Measurements from ENCODE around the gene PLEKHM1.

Gene PLEKHM1

GRCh38 chr17:45427181-45427835 lies 63.2 kb downstream of the PLEKHM1 start:
- DNase-seq (ENCODE audit: low read depth), result no peak

- no peak for DNase-seq (ENCODE audit: low read depth)
Measured at GRCh38 chr17:45426561-45426960, 64.0 kb downstream of the PLEKHM1 start.

DNA sequence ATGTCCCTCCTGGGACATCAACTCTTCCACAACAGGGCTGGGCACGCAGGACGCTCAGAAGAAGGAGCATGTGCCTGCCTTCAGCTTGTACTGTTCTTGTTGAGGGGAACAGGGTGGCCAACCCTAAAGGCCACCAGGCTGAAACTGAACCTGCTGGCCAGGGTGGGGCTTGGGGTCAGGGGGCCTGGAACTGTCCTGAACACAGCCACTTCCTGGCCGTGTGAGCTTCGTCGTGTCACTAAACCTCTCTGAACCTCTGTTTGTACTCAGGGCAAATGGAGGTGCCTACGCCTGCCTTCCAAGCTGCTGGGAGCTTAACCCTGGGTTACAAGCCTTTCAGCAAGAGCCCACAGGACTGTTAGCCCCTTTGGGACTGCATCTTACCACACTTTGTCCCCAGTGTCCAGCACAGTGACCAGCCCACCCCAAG lies 64.5 kb downstream of the PLEKHM1 start:
- DNase-seq (ENCODE audit: low read depth), result no peak

GRCh38 chr17:45425125-45425983 lies 65.2 kb downstream of the PLEKHM1 start:
- DNase-seq (ENCODE audit: low read depth), result no peak

- DNase-seq (ENCODE audit: low read depth), result no peak
Measured at GRCh38 chr17:45424769-45425124, 65.8 kb downstream of the PLEKHM1 start.

DNA sequence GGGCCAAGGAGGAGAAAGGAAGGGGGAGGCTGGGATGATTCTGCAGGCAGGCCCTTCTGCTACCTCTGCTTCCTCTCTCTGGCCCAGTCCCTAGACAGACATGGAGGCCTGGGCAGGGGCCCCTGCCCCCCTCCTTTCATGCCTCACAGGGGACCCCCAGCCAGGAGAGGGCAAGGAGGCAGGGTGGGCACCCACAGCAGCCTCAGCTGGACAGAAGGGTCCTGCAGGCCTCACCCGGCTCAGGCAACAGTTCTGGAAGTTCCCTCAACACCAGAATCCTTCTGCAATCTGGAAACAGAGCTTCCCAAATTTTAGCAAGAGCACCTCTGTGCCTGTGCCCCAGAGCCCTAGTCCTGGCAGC lies 66.6 kb downstream of the PLEKHM1 start:
- no peak for DNase-seq (ENCODE audit: low read depth)

DNA sequence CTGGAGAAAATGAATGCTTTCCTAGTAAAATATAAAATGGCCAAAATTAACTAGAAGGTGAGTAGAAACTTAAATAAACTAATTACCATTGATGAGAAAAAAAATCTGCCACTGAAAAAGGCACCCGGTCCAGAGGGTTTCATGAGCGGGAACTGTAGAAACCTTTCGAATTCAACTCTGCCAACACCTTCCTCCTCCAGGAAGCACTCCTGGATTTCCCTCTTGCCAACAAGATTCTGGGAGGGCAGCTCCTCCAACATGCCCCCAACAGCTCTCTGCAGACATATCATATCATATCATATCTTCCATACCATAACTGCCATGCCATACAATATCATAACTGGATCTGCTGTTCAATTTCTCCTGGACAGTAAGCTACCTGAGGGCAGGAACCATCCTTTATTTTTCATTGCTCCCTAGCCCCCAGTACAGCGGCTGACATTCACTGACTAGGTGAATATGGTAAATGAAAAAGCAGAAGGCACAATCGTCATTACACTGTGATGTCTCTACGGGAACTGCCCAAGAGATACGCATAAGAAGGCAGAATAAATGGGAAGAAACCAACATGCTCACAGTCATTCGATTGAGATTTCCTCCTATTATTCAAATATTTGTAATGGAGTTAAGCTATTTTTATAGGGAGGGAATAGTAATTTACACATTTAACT lies 67.1 kb downstream of the PLEKHM1 start:
- no peak for DNase-seq (ENCODE audit: low read depth)

DNA sequence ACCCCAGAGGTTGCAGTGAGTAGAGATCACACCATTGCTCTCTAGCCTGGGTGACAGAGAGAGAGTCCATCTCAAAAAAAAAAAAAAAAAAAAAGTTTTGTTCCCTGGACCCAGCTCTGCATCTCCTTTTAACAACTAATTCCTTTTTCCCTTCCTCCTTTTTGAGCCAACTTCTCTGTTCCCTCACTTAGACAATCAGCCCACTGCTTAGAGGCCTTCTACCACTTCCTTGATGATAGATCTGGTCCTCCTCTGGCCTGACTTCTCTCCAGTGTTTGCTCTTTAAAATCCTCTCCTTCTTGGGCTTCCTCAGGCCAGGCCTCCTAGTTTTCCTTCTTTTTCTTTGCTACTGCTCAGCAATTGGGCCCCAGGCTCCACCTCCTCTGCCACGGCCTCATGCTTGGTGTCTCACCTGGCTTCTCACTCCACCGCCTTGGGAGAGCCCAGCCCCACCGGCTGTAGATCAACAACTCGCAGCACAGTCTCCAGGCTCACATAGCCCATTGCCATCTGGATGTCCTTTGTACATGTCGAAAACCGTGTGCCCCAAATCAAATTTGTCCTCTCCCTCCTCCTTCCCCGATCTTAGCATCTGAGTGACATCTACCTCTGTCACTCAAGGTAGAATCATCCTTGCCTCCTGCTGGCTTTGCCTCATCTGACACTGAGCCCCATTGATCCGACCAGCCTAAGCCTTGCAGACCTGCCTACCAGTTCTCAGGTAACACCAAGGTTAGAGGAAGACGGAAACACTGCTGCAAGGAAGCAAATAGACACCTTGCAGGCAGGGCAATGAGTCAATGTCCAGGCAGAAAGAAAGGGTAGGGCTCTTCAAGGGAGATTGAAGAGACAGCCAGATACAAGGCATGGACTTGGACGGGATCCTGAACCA lies 75.3 kb downstream of the PLEKHM1 start:
- DNase-seq (ENCODE audit: low read depth), result no peak

GRCh38 chr17:45413498-45413923 lies 77.0 kb downstream of the PLEKHM1 start:
- DNase-seq (ENCODE audit: low read depth), result no peak

DNA sequence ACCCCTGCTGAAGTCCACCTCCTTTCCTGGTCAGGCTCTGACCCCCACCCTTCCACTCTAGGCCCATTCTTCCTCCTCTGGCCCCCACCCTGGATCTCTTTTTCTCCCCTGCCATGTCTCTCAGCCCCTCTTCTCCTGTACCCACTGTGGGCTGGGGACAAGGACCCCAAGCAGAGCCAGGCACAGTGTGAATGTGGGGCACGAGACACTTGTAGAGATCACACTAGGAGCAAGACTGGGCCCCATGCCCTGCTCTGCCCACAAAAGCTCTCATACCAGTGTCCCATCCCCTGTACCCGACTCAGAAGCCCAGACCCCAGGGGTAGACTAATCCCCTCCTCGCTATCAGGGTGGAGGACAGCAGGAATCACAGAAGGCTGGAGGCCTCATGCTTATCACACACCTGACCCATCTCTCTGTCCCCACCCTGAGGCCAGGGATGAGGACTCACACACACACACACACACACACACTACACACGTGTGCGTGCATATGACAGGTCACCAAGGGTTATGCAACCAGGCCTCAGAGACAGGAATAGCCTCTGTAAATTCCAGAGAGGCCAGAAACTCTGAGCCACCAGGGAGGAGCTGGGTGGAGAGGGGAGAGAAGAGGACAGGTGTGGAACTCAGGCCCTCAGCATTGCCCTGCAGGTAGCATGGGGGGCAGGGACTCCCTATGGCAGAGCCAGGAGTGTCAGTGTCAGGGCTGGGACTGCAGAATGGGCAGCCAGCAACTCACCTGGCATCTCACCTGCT lies 79.0 kb downstream of the PLEKHM1 start:
- no peak for DNase-seq (ENCODE audit: low read depth)

DNA sequence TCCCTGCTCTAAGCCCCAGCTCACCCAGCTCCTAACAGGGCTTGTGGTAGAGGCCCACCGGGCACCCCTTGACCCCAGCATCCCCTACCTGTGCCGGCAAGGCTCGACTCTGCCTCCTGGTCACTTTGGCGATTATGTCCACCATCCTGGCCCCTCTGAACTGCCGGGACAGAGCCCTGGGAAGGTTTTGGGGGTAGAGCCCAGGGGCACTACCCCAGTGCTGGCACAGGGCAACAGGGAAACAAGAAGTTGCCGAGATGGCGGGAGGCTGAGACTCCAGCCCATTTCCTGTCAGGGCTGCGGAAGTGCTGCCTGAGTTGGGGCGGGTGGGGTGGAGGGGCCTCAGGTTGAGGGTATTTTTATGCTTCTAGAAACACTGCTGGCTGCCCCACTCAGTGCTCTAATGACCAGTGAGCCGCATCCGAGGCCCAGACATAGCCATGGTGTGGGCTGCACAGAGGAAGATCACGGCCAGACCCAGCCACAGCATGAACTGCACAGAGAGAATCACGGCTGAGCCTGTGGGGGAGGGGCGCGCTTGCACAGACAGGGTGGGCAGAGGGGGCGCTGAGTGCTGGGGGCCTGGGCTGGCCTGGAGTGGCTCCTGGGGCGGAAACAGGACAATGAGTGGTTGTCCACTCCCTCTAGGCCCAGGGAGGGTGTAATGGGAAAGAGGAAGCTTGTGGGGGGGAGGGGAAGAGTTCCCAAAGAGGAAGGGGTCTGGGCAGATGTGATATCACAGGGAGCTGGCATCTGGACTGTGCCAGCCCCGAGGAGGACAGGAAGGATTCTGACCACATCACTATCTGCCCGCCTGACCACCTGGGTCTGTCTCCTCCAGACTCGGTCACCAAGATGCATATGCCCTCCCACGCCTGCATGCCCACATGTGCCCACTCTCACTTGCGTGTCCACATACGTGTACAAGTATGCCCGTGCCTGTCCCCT lies 80.1 kb downstream of the PLEKHM1 start:
- no peak for DNase-seq (ENCODE audit: low read depth)

GRCh38 chr17:45409659-45410076 lies 80.9 kb downstream of the PLEKHM1 start:
- no peak for DNase-seq (ENCODE audit: low read depth)

DNA sequence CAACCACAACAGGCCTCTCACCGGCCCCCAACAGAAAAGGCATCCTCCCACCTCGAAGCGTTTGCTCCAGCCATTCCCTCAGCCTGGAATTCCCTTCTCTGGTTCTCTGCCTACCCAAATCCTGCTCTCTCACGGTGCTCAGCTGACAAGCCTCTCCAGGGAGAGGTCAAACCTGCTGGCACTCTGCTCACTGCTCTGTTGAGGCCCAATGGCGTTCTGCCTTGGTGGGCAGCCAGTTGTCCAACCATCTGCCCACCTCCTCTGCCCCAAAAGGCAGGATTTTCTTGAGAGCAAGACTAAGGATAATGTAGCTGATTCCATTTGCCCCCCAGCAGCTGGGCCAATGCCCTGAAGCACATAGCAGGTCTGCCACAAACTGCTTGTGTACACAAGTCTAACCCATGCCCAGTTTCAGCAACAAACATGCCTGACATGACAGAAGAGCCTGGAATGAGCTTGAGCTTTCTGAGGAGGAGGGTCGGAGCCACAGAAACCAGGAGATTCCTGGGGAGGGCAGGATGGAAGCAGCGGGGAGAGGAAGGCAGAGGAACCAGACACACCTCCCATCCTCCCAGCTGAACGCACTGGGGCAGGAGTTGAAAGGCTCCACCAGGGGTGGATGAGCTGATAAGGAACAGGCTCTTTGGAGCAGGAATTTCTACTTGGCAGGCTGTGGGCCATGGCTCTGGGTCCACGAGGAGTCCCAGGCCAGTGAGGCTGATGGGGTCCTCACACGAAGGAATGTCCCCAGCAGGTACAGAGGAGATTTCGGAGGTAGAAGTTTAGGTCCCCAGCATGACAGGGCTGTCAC lies 81.7 kb downstream of the PLEKHM1 start:
- no peak for DNase-seq (ENCODE audit: low read depth)

- no peak for DNase-seq (ENCODE audit: low read depth)
Measured at GRCh38 chr17:45406107-45406506, 84.4 kb downstream of the PLEKHM1 start.

DNA sequence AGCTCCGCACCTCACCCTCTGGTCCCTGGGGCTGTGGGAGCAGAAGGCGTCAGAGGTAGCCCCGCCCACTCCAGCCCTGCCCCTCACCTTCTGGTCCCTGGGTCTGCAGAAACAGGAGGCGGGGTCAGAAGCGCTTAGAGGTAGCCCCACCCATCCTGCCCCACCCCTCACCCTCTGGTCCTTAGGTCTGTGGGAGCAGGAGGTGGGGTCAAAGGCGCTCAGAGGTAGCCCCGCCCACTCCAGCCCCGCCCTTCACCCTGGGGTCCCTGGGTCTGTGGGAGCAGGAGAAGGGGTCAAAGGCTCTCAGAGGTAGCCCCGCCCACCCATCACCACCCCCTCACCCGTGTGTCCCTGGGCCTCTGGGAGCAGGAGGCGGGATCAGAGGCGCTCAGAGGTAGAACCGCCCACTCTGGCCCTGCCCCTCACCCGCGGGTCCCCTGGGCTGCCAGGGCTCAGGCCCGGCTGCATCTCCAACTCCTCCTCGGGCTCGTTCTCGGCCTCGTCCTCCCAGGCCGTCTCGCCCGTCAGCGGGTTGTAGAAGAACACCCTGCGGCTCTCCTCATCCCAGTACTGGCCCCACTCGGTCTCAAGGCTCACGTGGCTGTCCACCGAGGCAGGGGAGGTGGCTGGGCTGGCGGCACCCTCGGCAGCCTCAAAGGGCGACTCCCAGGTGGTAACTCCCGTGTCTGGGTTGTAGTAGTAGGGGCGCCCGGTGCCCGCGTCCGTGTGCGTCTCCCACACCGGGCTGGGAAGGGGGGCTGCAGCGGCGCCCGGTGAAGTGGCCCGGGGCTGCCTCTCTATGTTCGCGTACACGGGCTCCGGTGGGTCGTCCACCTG lies 85.1 kb downstream of the PLEKHM1 start:
- DNase-seq (ENCODE audit: low read depth), result no peak

GRCh38 chr17:45404870-45405249 lies 85.7 kb downstream of the PLEKHM1 start:
- DNase-seq (ENCODE audit: low read depth), result no peak

- DNase-seq (ENCODE audit: low read depth), result no peak
Measured at GRCh38 chr17:45403906-45404490, 86.5 kb downstream of the PLEKHM1 start.

- DNase-seq (ENCODE audit: low read depth), result no peak
Measured at GRCh38 chr17:45402916-45403315, 87.6 kb downstream of the PLEKHM1 start.

All from GM04503 (cell line).